Measurements from ENCODE around the gene APLP2.

Gene APLP2

DNA sequence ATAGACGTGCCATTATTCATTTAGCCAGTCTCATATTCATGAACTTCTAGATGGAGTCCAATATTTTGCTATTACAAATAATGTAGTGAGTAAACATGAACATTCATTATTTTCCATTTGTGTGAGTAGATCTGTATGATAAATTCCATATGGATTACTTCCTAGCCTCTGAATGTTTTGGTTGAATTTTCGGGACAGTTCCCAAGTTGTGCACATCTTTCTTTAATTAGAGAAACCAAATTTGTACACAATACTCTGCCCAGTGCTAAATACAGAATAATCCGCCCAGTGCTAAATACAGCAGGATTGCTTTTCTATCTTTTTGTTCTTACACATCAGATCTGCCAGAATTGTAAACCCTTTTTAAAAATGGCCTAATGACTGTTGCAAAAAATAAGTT lies 17.1 kb upstream of the APLP2 start:
- Histone ChIP-seq H3K4me3 (ENCODE audit: control insufficient read depth in 1 of 7, extremely low read depth in 1 of 7, insufficient read depth in 4 of 7, low read depth in 2 of 7, low read length in 6 of 7) (no peak overlapping the region), H3K9me3 (ENCODE audit: control extremely low read depth in 1 of 5, control insufficient read depth in 4 of 5, insufficient read depth in 2 of 5, low read depth in 1 of 5, low read length in 4 of 5) (peaks cover 0 to 6% (median 3%) of the 10 kb centered on the region in 5 experiments), H3K27me3 (replicated peaks in 2 of 5; ENCODE audit: control insufficient read depth in 4 of 5, insufficient read depth in 5 of 5, low read length in 4 of 5) (no peaks in the 10 kb centered on the region), H3K27ac (ENCODE audit: insufficient read depth in 1 of 2, low read depth in 1 of 2, low read length in 2 of 2, poor library complexity in 1 of 2, severe bottlenecking in 2 of 2) (no peak overlapping the region), H3K4me1 (ENCODE audit: control extremely low read depth in 1 of 4, control insufficient read depth in 4 of 4, insufficient read depth in 4 of 4, low read length in 3 of 4) (peaks cover 0 to 7% (median 0%) of the 10 kb centered on the region in 4 experiments), H3K36me3 (ENCODE audit: control insufficient read depth in 4 of 4, insufficient read depth in 4 of 4, low read length in 3 of 4) (no peaks in the 10 kb centered on the region)
- CTCF ChIA-PET: no interaction called here
- POLR2A ChIA-PET: interaction anchor here (0.7 kb wide), 1 partner anchor 158 kb away, joined by 3 read pairs; no protein-coding TSS in a partner anchor
- DNase-seq: no peak
- WGBS (ENCODE audit: insufficient coverage): no CpG with 5 or more reads among the region's 3 CpGs

DNA sequence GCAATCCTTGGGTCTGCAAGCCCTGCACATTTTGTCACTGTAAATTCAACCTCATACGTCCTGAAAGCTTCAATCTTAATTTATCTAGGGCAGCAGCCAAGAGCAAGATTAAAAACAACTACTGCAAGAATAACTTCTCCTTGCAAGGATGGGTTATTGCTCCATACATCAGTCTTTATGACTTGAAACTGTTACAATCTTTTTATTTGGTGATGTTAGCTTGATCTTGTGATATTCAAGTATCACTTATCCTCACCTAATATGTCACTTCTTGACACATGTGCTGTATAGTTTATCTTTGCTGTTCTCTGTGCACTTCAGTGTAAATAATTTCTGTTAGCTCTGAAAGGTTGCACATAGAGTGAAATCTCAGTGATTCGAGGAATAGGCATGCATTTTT lies 14.7 kb upstream of the APLP2 start:
- Histone ChIP-seq H3K4me1 (ENCODE audit: control extremely low read depth in 1 of 4, control insufficient read depth in 4 of 4, insufficient read depth in 4 of 4, low read length in 3 of 4) (peaks cover 0 to 7% (median 0%) of the 10 kb centered on the region in 4 experiments), H3K36me3 (ENCODE audit: control insufficient read depth in 4 of 4, insufficient read depth in 4 of 4, low read length in 3 of 4) (no peaks in the 10 kb centered on the region), H3K27me3 (replicated peaks in 2 of 5; ENCODE audit: control insufficient read depth in 4 of 5, insufficient read depth in 5 of 5, low read length in 4 of 5) (no peaks in the 10 kb centered on the region), H3K9me3 (ENCODE audit: control extremely low read depth in 1 of 5, control insufficient read depth in 4 of 5, insufficient read depth in 2 of 5, low read depth in 1 of 5, low read length in 4 of 5) (peaks cover 0 to 6% (median 3%) of the 10 kb centered on the region in 5 experiments), H3K4me3 (ENCODE audit: control insufficient read depth in 1 of 7, extremely low read depth in 1 of 7, insufficient read depth in 4 of 7, low read depth in 2 of 7, low read length in 6 of 7) (no peak overlapping the region), H3K27ac (ENCODE audit: insufficient read depth in 1 of 2, low read depth in 1 of 2, low read length in 2 of 2, poor library complexity in 1 of 2, severe bottlenecking in 2 of 2) (no peak overlapping the region)
- ChIA-PET CTCF (interaction anchor here (0.5 to 1.1 kb wide), 3 partner anchors 10 to 49 kb away, joined by 3 to 5 read pairs (median 3); no protein-coding TSS in a partner anchor), POLR2A (no interaction called here)
- WGBS (ENCODE audit: insufficient coverage): 50% methylated on average over 1 of the region's 2 CpGs
- DNase-seq: no peak

DNA sequence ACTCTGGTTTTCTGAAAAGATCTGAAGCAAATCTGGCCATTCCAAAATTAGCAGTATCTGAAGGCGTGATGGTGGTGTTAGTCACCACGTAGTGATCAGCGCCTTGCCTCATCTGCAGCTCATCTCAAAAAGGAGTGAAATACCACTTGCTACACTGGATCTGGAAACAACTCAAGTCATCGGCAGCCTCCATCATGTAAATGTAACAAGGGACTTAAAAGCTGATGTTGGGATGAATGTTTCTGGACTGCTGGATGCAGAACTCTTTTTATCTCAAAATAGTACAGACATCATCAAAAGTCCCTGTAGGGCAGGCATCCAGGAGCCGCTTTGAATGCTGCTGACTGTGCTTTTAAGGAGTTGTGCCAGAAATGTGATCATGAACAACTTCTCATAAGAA lies 14.1 kb upstream of the APLP2 start:
- peaks cover 0 to 6% (median 3%) of the 10 kb centered on the region in 5 experiments for H3K9me3 ChIP-seq (ENCODE audit: control extremely low read depth in 1 of 5, control insufficient read depth in 4 of 5, insufficient read depth in 2 of 5, low read depth in 1 of 5, low read length in 4 of 5)

DNA sequence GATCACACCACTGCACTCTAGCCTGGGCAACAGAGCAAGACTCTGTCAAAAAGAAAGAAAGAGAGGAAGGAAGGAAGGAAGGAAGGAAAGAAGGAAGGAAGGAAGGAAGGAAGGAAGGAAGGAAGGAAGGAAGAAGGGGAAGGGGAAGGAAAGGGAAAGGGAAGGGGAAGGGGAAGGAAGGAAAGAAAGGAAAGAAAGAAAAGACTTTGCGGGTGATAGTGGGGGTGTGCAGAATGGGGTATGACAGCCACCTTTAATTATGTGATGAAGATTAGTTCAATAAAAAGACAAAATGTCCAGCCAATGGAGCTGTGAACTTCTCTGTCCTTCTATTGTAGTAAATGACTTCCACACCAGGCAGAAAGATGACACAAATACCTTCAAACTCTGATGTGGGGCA lies 8.7 kb upstream of the APLP2 start:
- Histone ChIP-seq H3K27me3 (replicated peaks in 2 of 5; ENCODE audit: control insufficient read depth in 4 of 5, insufficient read depth in 5 of 5, low read length in 4 of 5) (no peaks in the 10 kb centered on the region), H3K27ac (ENCODE audit: insufficient read depth in 1 of 2, low read depth in 1 of 2, low read length in 2 of 2, poor library complexity in 1 of 2, severe bottlenecking in 2 of 2) (no peak overlapping the region), H3K4me1 (ENCODE audit: control extremely low read depth in 1 of 4, control insufficient read depth in 4 of 4, insufficient read depth in 4 of 4, low read length in 3 of 4) (peaks cover 0 to 11% (median 6%) of the 10 kb centered on the region in 4 experiments), H3K9me3 (ENCODE audit: control extremely low read depth in 1 of 5, control insufficient read depth in 4 of 5, insufficient read depth in 2 of 5, low read depth in 1 of 5, low read length in 4 of 5) (no peaks in the 10 kb centered on the region), H3K4me3 (ENCODE audit: control insufficient read depth in 1 of 7, extremely low read depth in 1 of 7, insufficient read depth in 4 of 7, low read depth in 2 of 7, low read length in 6 of 7) (no peak overlapping the region), H3K36me3 (ENCODE audit: control insufficient read depth in 4 of 4, insufficient read depth in 4 of 4, low read length in 3 of 4) (no peaks in the 10 kb centered on the region)
- no peak for DNase-seq
- ChIA-PET CTCF (interaction anchor here (1.6 kb wide), 1 partner anchor 10 kb away, joined by 7 read pairs; no protein-coding TSS in a partner anchor), POLR2A (interaction anchor here (0.6 kb wide), 1 partner anchor 26 kb away, joined by 3 read pairs; no protein-coding TSS in a partner anchor)
- 100% methylated on average over 1 of the region's 1 CpG for WGBS (ENCODE audit: insufficient coverage)

More for the DNA sequence above, 14.1 kb upstream of the APLP2 start:
- ChIA-PET POLR2A (interaction anchor here (0.6 kb wide), 1 partner anchor 53 kb away, joined by 3 read pairs; the partner anchor contains the start of gene PRDM10), CTCF (interaction anchor here (1.0 kb wide), 1 partner anchor 9 kb away, joined by 3 read pairs; no protein-coding TSS in a partner anchor)
- 95% methylated on average over 4 of the region's 5 CpGs for WGBS (ENCODE audit: insufficient coverage)
- H3K4me1 ChIP-seq (ENCODE audit: control extremely low read depth in 1 of 4, control insufficient read depth in 4 of 4, insufficient read depth in 4 of 4, low read length in 3 of 4): peaks cover 0 to 3% (median 0%) of the 10 kb centered on the region in 4 experiments
- H3K36me3 ChIP-seq (ENCODE audit: control insufficient read depth in 4 of 4, insufficient read depth in 4 of 4, low read length in 3 of 4): no peaks in the 10 kb centered on the region
- H3K27me3 ChIP-seq (replicated peaks in 2 of 5; ENCODE audit: control insufficient read depth in 4 of 5, insufficient read depth in 5 of 5, low read length in 4 of 5): no peaks in the 10 kb centered on the region
- no peak overlapping the region for H3K27ac ChIP-seq (ENCODE audit: insufficient read depth in 1 of 2, low read depth in 1 of 2, low read length in 2 of 2, poor library complexity in 1 of 2, severe bottlenecking in 2 of 2)
- no peak for DNase-seq
- H3K4me3 ChIP-seq (ENCODE audit: control insufficient read depth in 1 of 7, extremely low read depth in 1 of 7, insufficient read depth in 4 of 7, low read depth in 2 of 7, low read length in 6 of 7): no peak overlapping the region

DNA sequence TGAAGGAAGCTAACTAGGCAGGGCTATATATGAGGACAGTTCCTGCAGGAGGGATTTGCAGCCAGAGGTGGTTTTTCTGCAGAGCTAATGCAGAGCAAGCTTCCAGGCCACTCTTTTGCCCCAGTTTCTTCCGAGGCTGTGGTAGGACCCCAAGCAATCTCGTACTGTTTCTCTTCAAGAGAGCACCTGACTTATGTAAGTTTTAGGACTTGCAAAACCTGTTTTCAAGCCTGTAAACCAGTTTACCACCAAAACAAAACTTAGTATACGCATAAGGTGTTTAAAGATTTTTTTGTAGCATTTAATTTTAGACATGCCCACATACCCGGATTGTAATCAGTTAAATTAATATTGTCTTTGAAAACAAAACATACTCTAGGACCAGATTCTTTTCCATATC lies 7.7 kb upstream of the APLP2 start:
- CTCF ChIA-PET: interaction anchor here (0.9 to 1.6 kb wide), 2 partner anchors 9 to 10 kb away, joined by 4 to 7 read pairs; no protein-coding TSS in a partner anchor

DNA sequence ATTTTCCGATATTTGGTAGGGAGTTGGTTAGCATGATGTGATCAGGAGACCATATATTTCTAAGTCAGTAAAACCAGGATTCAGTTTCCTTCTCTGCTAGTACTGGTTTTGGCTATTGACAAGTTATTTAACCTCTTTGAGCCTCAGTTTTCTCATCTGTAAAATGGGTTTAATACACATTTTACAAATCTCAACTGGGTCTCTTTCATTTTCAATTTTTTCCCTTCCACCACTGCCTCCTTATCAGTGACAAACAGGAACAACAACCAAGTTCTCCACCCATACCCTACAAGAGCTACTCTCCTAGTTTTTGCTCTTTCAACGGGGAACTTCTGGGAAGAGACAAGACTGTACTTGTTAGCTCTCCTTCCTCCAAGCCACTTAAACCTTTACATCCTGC lies 6.2 kb upstream of the APLP2 start:
- POLR2A ChIA-PET: no interaction called here
- Histone ChIP-seq H3K4me1 (ENCODE audit: control extremely low read depth in 1 of 4, control insufficient read depth in 4 of 4, insufficient read depth in 4 of 4, low read length in 3 of 4) (peaks cover 1 to 14% (median 7%) of the 10 kb centered on the region in 4 experiments), H3K36me3 (ENCODE audit: control insufficient read depth in 4 of 4, insufficient read depth in 4 of 4, low read length in 3 of 4) (no peaks in the 10 kb centered on the region), H3K4me3 (ENCODE audit: control insufficient read depth in 1 of 7, extremely low read depth in 1 of 7, insufficient read depth in 4 of 7, low read depth in 2 of 7, low read length in 6 of 7) (no peak overlapping the region), H3K27ac (ENCODE audit: insufficient read depth in 1 of 2, low read depth in 1 of 2, low read length in 2 of 2, poor library complexity in 1 of 2, severe bottlenecking in 2 of 2) (no peak overlapping the region), H3K9me3 (ENCODE audit: control extremely low read depth in 1 of 5, control insufficient read depth in 4 of 5, insufficient read depth in 2 of 5, low read depth in 1 of 5, low read length in 4 of 5) (no peaks in the 10 kb centered on the region), H3K27me3 (replicated peaks in 2 of 5; ENCODE audit: control insufficient read depth in 4 of 5, insufficient read depth in 5 of 5, low read length in 4 of 5) (no peaks in the 10 kb centered on the region)
- WGBS (ENCODE audit: insufficient coverage): 57% methylated on average over 1 of the region's 2 CpGs
- DNase-seq: no peak
- CTCF ChIA-PET: interaction anchor here (1.5 to 1.8 kb wide), 2 partner anchors 43 to 142 kb away, joined by 3 to 4 read pairs; no protein-coding TSS in a partner anchor

More for the DNA sequence above, 7.7 kb upstream of the APLP2 start:
- DNase-seq: no peak
- POLR2A ChIA-PET: interaction anchor here (0.7 kb wide), 1 partner anchor 75 kb away, joined by 3 read pairs; no protein-coding TSS in a partner anchor
- Histone ChIP-seq H3K27me3 (replicated peaks in 2 of 5; ENCODE audit: control insufficient read depth in 4 of 5, insufficient read depth in 5 of 5, low read length in 4 of 5) (no peaks in the 10 kb centered on the region), H3K4me3 (ENCODE audit: control insufficient read depth in 1 of 7, extremely low read depth in 1 of 7, insufficient read depth in 4 of 7, low read depth in 2 of 7, low read length in 6 of 7) (no peak overlapping the region), H3K36me3 (ENCODE audit: control insufficient read depth in 4 of 4, insufficient read depth in 4 of 4, low read length in 3 of 4) (no peaks in the 10 kb centered on the region), H3K4me1 (ENCODE audit: control extremely low read depth in 1 of 4, control insufficient read depth in 4 of 4, insufficient read depth in 4 of 4, low read length in 3 of 4) (peaks cover 0 to 11% (median 6%) of the 10 kb centered on the region in 4 experiments), H3K9me3 (ENCODE audit: control extremely low read depth in 1 of 5, control insufficient read depth in 4 of 5, insufficient read depth in 2 of 5, low read depth in 1 of 5, low read length in 4 of 5) (no peaks in the 10 kb centered on the region), H3K27ac (ENCODE audit: insufficient read depth in 1 of 2, low read depth in 1 of 2, low read length in 2 of 2, poor library complexity in 1 of 2, severe bottlenecking in 2 of 2) (no peak overlapping the region)
- WGBS (ENCODE audit: insufficient coverage): 100% methylated on average over 1 of the region's 4 CpGs

DNA sequence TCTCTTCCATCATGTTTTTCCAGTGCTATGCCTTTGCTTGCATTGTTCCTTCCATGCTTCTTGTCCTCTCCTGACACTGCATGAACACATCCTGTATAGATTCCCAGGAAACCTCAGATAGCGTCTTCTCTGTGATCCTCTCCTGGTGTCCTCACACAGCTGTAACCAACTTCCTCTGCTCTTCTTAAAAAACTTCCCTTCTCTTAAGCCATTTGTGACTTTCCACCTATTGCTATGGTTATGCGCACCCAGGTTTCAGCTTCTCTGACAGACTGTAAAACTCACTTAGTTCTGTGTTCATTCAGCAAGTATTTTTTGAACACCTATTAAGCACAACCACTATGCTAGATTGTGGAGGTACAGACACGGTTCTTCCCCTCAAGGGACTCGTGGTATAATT lies 5.1 kb upstream of the APLP2 start:
- ChIA-PET CTCF (interaction anchor here (0.9 to 1.8 kb wide), 5 partner anchors 9 to 143 kb away, joined by 3 to 4 read pairs (median 3); no protein-coding TSS in a partner anchor), POLR2A (no interaction called here)
- Histone ChIP-seq H3K9me3 (ENCODE audit: control extremely low read depth in 1 of 5, control insufficient read depth in 4 of 5, insufficient read depth in 2 of 5, low read depth in 1 of 5, low read length in 4 of 5) (no peaks in the 10 kb centered on the region), H3K36me3 (ENCODE audit: control insufficient read depth in 4 of 4, insufficient read depth in 4 of 4, low read length in 3 of 4) (no peaks in the 10 kb centered on the region), H3K27me3 (replicated peaks in 2 of 5; ENCODE audit: control insufficient read depth in 4 of 5, insufficient read depth in 5 of 5, low read length in 4 of 5) (no peaks in the 10 kb centered on the region), H3K27ac (ENCODE audit: insufficient read depth in 1 of 2, low read depth in 1 of 2, low read length in 2 of 2, poor library complexity in 1 of 2, severe bottlenecking in 2 of 2) (no peak overlapping the region), H3K4me3 (ENCODE audit: control insufficient read depth in 1 of 7, extremely low read depth in 1 of 7, insufficient read depth in 4 of 7, low read depth in 2 of 7, low read length in 6 of 7) (no peak overlapping the region), H3K4me1 (ENCODE audit: control extremely low read depth in 1 of 4, control insufficient read depth in 4 of 4, insufficient read depth in 4 of 4, low read length in 3 of 4) (peaks cover 3 to 21% (median 14%) of the 10 kb centered on the region in 4 experiments)
- no peak for DNase-seq
- 58% methylated on average over 2 of the region's 4 CpGs for WGBS (ENCODE audit: insufficient coverage)
